Measurements from ENCODE around the gene LTK.

The LTK gene

DNA sequence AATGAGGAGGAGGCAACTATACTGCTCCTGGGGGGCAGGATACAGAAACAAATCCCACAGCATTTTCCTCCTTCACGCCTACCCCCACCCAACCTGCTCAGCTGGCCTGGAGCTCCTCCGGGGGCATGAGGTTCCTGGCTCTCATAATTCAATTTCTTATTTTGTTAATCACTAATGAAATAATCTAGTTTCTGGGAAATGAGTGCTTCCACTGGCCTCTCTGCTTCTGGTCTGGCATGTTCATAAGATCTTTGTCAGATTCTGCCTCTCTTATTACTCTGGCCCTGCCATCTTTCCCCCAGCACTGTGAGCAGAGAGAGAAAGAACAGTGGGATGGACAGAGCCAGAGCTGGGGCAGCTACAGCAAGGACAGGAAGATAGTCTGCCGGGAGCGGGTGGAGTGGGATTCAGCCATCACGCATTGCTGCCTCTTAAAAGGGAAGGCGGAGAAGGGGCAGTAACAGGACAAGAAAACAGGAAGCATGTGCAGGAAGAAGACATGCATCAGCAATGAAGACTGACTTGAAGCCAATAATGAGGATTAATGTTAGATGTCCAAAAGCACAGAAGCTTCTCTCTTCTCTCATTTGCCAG, 16.8 kb upstream of the LTK start:
- no peak for DNase-seq (ENCODE audit: low read depth in 2 of 2, low spot score in 1 of 2)

GRCh38 chr15:41523097-41523496, 9.5 kb upstream of the LTK start:
- no peak for DNase-seq (ENCODE audit: low read depth in 2 of 2, low spot score in 1 of 2)

DNA sequence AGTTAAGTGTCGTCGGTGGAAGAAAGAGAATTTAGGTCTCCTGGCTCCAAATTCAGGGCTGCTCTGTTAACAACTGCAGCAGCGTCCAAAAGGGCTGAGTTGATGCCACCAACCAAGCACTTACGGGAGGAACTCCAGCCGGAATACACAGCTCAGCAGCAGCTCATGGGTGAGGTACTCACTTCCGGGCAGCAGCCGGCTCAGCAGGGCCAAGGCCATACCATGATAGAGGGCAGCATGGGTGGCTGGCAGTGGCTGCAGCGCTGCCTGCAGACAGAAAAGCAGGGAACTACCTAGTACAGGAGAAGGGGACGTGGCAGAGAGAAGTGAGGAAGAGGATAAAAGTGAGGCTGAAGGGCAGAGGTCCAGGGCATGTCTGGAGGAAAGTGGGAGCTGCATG, 8.0 kb upstream of the LTK start:
- DNase-seq (ENCODE audit: low read depth in 2 of 2, low spot score in 1 of 2) = no peak

DNA sequence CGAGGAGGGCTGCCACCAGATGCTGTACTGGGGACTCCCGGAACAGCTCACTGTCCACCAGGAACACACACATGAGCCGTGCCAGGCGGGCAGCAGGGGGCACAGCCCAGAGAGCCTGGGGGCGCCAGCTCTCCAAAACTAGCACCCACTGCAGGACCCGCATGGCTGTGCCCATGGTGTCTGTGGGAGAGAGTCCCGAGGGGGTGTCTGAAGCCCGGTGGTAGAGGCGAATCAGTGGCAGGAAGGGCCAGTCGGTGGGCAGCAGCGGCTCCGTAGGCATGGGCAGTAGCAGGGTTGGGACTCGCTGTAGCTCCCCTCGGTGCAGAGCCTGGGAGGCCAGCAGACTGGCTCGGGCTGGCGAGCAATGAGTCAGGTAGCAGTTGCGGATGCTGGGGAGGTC, 7.0 kb upstream of the LTK start:
- no peak for DNase-seq (ENCODE audit: low read depth in 2 of 2, low spot score in 1 of 2)

GRCh38 chr15:41517895-41518449, 4.3 kb upstream of the LTK start:
- no peak for DNase-seq (ENCODE audit: low read depth in 2 of 2, low spot score in 1 of 2)

DNA sequence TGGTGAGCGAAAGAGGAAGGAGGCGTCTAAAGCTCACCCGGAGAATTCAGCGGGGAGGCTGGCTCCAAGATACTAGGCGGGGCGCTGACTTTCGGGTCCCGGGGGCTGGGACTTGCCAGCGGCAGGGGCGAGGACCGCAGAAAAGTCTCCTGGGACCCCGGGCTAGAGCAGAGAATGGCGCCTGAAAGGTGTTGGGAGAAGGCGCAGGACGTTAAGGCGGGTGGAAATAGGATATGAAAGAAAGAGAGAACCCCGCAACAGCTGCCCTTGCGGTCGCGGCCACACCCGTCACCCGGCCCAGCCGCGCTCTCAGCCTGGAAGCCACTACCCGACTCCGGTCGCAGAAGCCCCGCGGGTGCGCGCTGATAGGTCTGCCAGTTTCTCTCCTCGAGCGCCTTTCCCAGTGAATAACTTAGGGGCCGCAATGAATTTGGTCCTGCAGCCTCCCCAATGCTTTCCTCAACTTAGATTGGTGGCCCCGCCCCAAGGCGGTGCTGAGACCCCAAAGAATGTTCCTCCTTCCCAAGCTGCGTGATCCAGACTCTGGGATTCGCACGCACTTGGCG, 604 bp downstream of the LTK start:
- no peak for DNase-seq (ENCODE audit: low read depth in 2 of 2, low spot score in 1 of 2)

DNA sequence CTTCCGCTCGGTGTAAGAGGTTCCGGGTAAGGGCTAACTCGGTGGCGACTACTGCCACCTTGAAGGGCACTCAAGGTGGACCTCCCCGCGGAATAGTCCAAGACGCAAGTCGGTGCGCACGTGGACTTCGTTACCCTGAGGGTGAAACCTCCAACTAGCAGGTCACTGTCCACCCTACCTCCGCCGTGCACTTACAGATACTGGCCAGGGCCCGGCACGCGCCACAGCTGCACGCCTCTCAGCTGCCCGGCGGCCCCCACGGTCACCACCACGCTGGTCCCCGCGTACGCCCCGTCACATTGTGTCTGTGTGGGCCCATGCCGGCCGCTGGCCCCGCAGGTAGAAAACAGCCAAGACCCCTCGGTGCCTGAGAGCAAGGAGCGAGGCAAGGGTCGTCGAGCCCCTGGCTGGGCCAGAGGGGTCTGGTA, 1.1 kb downstream of the LTK start:
- no peak for DNase-seq (ENCODE audit: low read depth in 2 of 2, low spot score in 1 of 2)

- no peak for DNase-seq (ENCODE audit: low read depth in 2 of 2, low spot score in 1 of 2)
These were observed 1.7 kb downstream of the LTK start for GRCh38 chr15:41511899-41512369.

DNA sequence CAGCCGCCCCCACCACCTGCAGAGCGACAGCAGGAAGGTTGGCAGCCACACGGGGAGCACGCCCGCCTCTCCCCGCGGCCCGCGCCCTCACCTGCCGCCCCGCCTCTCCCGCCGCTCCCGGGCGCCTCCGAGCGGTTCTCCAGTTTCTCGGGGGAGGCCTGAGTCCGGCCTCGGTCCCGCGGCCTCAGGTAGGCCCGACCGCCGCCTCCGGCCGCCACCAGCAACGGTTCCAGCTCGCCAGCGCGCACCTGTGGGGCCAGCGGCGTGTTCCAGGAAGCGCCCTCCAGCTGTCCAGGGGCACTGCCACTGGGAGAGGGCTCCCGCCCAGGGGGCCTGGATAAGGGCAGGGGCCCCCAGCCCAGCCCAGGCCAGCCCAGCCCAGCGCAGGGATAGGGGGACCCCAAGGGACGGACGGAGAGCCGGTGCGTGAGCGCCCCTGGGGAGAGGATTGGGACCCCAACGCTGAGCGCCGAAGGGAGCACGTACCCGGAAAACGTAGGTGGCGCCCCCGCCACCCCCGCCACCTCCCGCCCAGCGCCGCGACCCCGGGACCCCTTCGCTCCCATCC, 2.2 kb downstream of the LTK start:
- no peak for DNase-seq (ENCODE audit: low read depth in 2 of 2, low spot score in 1 of 2)

- no peak for DNase-seq (ENCODE audit: low read depth in 2 of 2, low spot score in 1 of 2)
These were observed 2.9 kb downstream of the LTK start for GRCh38 chr15:41510728-41511127.

GRCh38 chr15:41507820-41508290, 5.8 kb downstream of the LTK start:
- no peak for DNase-seq (ENCODE audit: low read depth in 2 of 2, low spot score in 1 of 2)

- DNase-seq (ENCODE audit: low read depth in 2 of 2, low spot score in 1 of 2) = no peak
These were observed 6.8 kb downstream of the LTK start for GRCh38 chr15:41506796-41507341.

- no peak for DNase-seq (ENCODE audit: low read depth in 2 of 2, low spot score in 1 of 2)
These were observed 7.9 kb downstream of the LTK start for GRCh38 chr15:41505776-41506175.

GRCh38 chr15:41504751-41505492, 8.7 kb downstream of the LTK start:
- no peak for DNase-seq (ENCODE audit: low read depth in 2 of 2, low spot score in 1 of 2)

- no peak for DNase-seq (ENCODE audit: low read depth in 2 of 2, low spot score in 1 of 2)
These were observed 10.0 kb downstream of the LTK start for GRCh38 chr15:41503669-41504010.

- DNase-seq (ENCODE audit: low read depth in 2 of 2, low spot score in 1 of 2) = no peak
These were observed 10.6 kb downstream of the LTK start for GRCh38 chr15:41502795-41503668.

DNA sequence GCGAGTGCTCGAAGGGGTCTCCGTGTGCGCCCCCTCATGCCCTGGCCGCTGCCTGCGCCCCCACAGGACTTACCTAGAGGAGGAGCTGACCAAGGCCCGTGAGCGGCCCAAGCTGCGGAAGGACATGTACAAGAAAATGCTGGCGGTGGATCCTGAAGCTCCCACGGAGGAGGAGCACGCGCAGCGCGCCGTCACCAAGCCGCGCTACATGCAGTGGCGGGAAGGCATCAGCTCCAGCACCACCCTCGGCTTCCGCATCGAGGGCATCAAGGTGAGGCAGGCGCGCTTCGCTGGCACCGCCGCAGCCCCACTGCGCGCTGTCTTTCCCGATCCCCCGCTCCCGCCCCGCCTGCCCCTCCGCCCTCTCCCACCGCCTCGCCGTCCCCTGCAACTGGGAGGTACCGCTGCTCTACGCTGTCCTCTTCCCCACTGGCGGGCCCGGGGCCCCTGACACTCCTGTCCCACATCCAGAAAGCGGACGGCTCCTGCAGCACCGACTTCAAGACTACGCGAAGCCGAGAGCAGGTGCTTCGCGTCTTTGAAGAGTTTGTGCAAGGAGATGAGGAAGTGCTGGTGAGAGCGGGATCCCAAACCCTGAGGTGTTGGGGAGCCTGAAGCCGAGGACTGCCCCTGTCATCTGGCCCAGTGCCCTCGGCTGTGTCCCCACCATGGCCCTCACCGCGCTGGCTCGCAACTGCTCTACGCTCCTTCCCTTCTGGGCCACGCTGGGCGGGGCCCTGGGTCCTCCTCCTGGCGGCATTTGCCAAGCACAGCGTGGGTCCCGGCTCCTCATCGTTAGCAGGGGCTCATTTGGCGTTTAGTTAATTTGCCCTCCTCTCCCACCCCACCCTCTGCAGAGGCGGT, 11.5 kb downstream of the LTK start:
- no peak for DNase-seq (ENCODE audit: low read depth in 2 of 2, low spot score in 1 of 2)

GRCh38 chr15:41501191-41501917, 12.3 kb downstream of the LTK start:
- DNase-seq (ENCODE audit: low read depth in 2 of 2, low spot score in 1 of 2) = no peak

Data from stimulated activated CD8-positive, alpha-beta memory T cell treated with anti-CD3 and anti-CD28 coated beads, Interleukin-4, amount 100 ng/mL, for 1 hour (primary cell).